ENCODE measurements around the gene PXDN. TPM values are rescaled to one million over a fixed set of nuclear protein-coding genes. Genes with fewer than 3 reads are reported as not detected.

PXDN gene
- total and polyA plus RNA-seq, 9 of the 15 experiments (the other 6 are each of a cell fraction or from before 2014, with no cell fraction given): 0.49 TPM; not detected in 8

- no peak overlapping the region for H3K4me2 ChIP-seq (ENCODE audit: insufficient read depth, low read length)
- H3K27me3 ChIP-seq (ENCODE audit: control insufficient read depth in 2 of 2, insufficient read depth in 2 of 2, low read length in 2 of 2): peaks cover 2 to 28% of the 10 kb centered on the region in 2 experiments; a peak in 3 of 5 replicates
- no peak for FAIRE-seq
- intact Hi-C loops (cut with micrococcal nuclease) (no loop called here), in situ Hi-C loops (cut with MboI) (no loop called here)
- TF ChIP-seq GABPA (tag; conservative IDR thresholded peaks at IDR 0.05; ENCODE audit: low read depth) (no peak), ZMIZ1 (IDR thresholded peaks at IDR 0.05; ENCODE audit: low read depth in 2 of 2, low read length in 2 of 2) (no peak), NCOA1 (IDR thresholded peaks at IDR 0.05; ENCODE audit: low read depth) (no peak), ZNF764 (CRISPR knock-in tag; IDR thresholded peaks at IDR 0.05; ENCODE audit: low read depth) (no peak), ZBTB33 (CRISPR knock-in tag; IDR thresholded peaks at IDR 0.05) (no peak), ZNF436 (CRISPR knock-in tag; IDR thresholded peaks at IDR 0.05) (no peak), ZNF140 (CRISPR knock-in tag; IDR thresholded peaks at IDR 0.05) (no peak), USF2 (CRISPR knock-in tag; IDR thresholded peaks at IDR 0.05) (no peak), MITF (IDR thresholded peaks at IDR 0.05) (no peak), HDAC1 (IDR thresholded peaks at IDR 0.05) (no peak), ZNF785 (CRISPR knock-in tag; IDR thresholded peaks at IDR 0.05) (no peak), FOXA3 (CRISPR knock-in tag; conservative IDR thresholded peaks at IDR 0.05 in 1 of 2, IDR thresholded peaks at IDR 0.05 in 1 of 2) (no peak), ZNF644 (tag; IDR thresholded peaks at IDR 0.05; ENCODE audit: low read depth) (no peak), ZNF239 (CRISPR knock-in tag; IDR thresholded peaks at IDR 0.05) (no peak), PHF21A (IDR thresholded peaks at IDR 0.05; ENCODE audit: borderline replicate concordance, low read depth) (no peak), MEF2D (tag; conservative IDR thresholded peaks at IDR 0.05; ENCODE audit: low read depth) (no peak)
- H3K9me3 ChIP-seq (replicated peaks; ENCODE audit: control insufficient read depth, insufficient read depth, low read depth, low read length): no peaks in the 10 kb centered on the region
- H3K4me3 ChIP-seq: no peak overlapping the region
- H3K27ac ChIP-seq (ENCODE audit: extremely low read depth, low read depth, low read length): no peak overlapping the region
- H2AFZ ChIP-seq (ENCODE audit: low read depth, low read length): no peak overlapping the region
- CTCF ChIA-PET (ENCODE audit: low intra/inter-chr PET ratio): no interaction called here
- no peak overlapping the region for H3K9ac ChIP-seq (ENCODE audit: insufficient read depth in 1 of 2, low read depth in 2 of 2, low read length in 2 of 2)
- no peak for DNase-seq (ENCODE audit: extremely low read depth in 1 of 4, low spot score in 3 of 4)
- H3K4me1 ChIP-seq (replicated peaks in 1 of 2; ENCODE audit: control insufficient read depth in 2 of 2, insufficient read depth in 2 of 2, low read length in 2 of 2): peaks cover 0 to 5% of the 10 kb centered on the region in 2 experiments; a peak in 1 of 5 replicates
- ATAC-seq: no peak
- under 1% methylated on average over 18 of the region's 18 CpGs for WGBS (ENCODE audit: insufficient coverage, low coverage, missing lambda C conversion rate)
- POLR2A ChIA-PET: no interaction called here
- H3K36me3 ChIP-seq (ENCODE audit: control insufficient read depth, insufficient read depth, low read length): no peaks in the 10 kb centered on the region
- no peaks in the 10 kb centered on the region for H3K9me1 ChIP-seq (ENCODE audit: control insufficient read depth, insufficient read depth, low read length)
- BruUV-seq (replicated peaks): no TSS peak
- H4K20me1 ChIP-seq (replicated peaks; ENCODE audit: control insufficient read depth, insufficient read depth, low read length): no peaks in the 10 kb centered on the region; the same call in 1 of the 2 replicates
- H3K79me2 ChIP-seq (ENCODE audit: control insufficient read depth, insufficient read depth, low read length): no peaks in the 10 kb centered on the region
Measured at GRCh38 chr2:1610096-1610485, 134.2 kb downstream of the PXDN start.

Measured in K562 (cell line).